Liver (tissue), 9 donors: ENCODE data around the gene BMP10. TPM values are rescaled to one million over a fixed set of nuclear protein-coding genes. Genes with fewer than 3 reads are reported as not detected.

Source experiments
- DNase-seq: peaks from one replicate; pipeline ENCODE4 v3.0.0-alpha.2; 2017; ENCODE audit warnings: low spot score
- H3K27ac ChIP-seq, 2 donors: one replicate each; pipeline ENCODE4 v1.7.0; 2013; ENCODE audit warnings: inconsistent platforms in 2 of 2, low read length in 2 of 2, control low read depth in 1 of 2, low read depth in 1 of 2, mild to moderate bottlenecking in 1 of 2
- H3K27me3 ChIP-seq, 4 donors: one replicate each; pipeline versions ENCODE4 v1.6.1 to v1.7.0; 2013; ENCODE audit warnings: low read length in 3 of 4, inconsistent platforms in 1 of 4, mild to moderate bottlenecking in 1 of 4, moderate library complexity in 1 of 4; ENCODE audit not compliant: control insufficient read depth in 4 of 4, insufficient read depth in 4 of 4
- H3K36me3 ChIP-seq, 4 donors: one replicate each; pipeline versions ENCODE4 v1.6.1 to v1.7.0; 2013; ENCODE audit warnings: low read length in 3 of 4, mild to moderate bottlenecking in 3 of 4, low read depth in 1 of 4, moderate library complexity in 1 of 4; ENCODE audit not compliant: control insufficient read depth in 4 of 4, insufficient read depth in 3 of 4
- H3K4me1 ChIP-seq, 4 donors: one replicate each; pipeline versions ENCODE4 v1.6.1 to v1.7.0; 2013; ENCODE audit warnings: low read length in 3 of 4, mild to moderate bottlenecking in 3 of 4, moderate library complexity in 1 of 4; ENCODE audit not compliant: control insufficient read depth in 4 of 4, insufficient read depth in 4 of 4
- H3K4me3 ChIP-seq, 3 donors: one replicate each; pipeline versions ENCODE4 v1.6.1 to v1.7.0; 2013; ENCODE audit warnings: low read length in 3 of 3, control low read depth in 1 of 3, low read depth in 1 of 3, mild to moderate bottlenecking in 1 of 3
- H3K9ac ChIP-seq, 2 donors: one replicate each; pipeline ENCODE4 v1.7.0; 2013; ENCODE audit warnings: low read length in 2 of 2, mild to moderate bottlenecking in 2 of 2, moderate library complexity in 2 of 2, control low read depth in 1 of 2, low read depth in 1 of 2
- H3K9me3 ChIP-seq, 4 donors: one replicate each; pipeline versions ENCODE4 v1.6.1 to v1.7.0; 2013; ENCODE audit warnings: low read length in 3 of 4; ENCODE audit not compliant: control insufficient read depth in 4 of 4
- ATF3 ChIP-seq: IDR thresholded peaks from 2 replicates; pipeline ENCODE4 v1.6.1; 2016; ENCODE audit warnings: antibody characterized with exemption
- EGR1 ChIP-seq, 2 donors: IDR thresholded peaks; 2 replicates each; pipeline ENCODE4 v1.6.1; 2016 to 2018; ENCODE audit warnings: antibody characterized with exemption in 2 of 2, low read depth in 2 of 2
- FOXA1 ChIP-seq: IDR thresholded peaks from 2 replicates; pipeline ENCODE4 v1.6.1; 2016; ENCODE audit warnings: antibody characterized with exemption
- FOXA2 ChIP-seq: IDR thresholded peaks from 2 replicates; pipeline ENCODE4 v1.6.1; 2016; ENCODE audit warnings: antibody characterized with exemption
- GABPA ChIP-seq, 2 donors: IDR thresholded peaks in 1 of 2; conservative IDR thresholded peaks in 1 of 2; 2 replicates each; pipeline ENCODE4 v1.6.1; 2016; ENCODE audit warnings: antibody characterized with exemption in 2 of 2, mild to moderate bottlenecking in 1 of 2, moderate library complexity in 1 of 2
- HNF4G ChIP-seq: IDR thresholded peaks from 2 replicates; pipeline ENCODE4 v1.6.1; 2016; ENCODE audit warnings: antibody characterized with exemption
- MAX ChIP-seq: IDR thresholded peaks from 2 replicates; pipeline ENCODE4 v1.6.1; 2016; ENCODE audit warnings: antibody characterized with exemption
- NR2F2 ChIP-seq: IDR thresholded peaks from 2 replicates; pipeline ENCODE4 v1.6.1; 2016; ENCODE audit warnings: antibody characterized with exemption
- RAD21 ChIP-seq, 2 donors: IDR thresholded peaks; 2 replicates each; pipeline ENCODE4 v1.6.1; 2016; ENCODE audit warnings: antibody characterized with exemption in 2 of 2, mild to moderate bottlenecking in 2 of 2
- REST ChIP-seq: IDR thresholded peaks from 2 replicates; pipeline ENCODE4 v1.6.1; 2016; ENCODE audit warnings: antibody characterized with exemption, mild to moderate bottlenecking
- RXRA ChIP-seq, 2 donors: IDR thresholded peaks; 2 replicates each; pipeline ENCODE4 v1.6.1; 2017 to 2018; ENCODE audit warnings: antibody characterized with exemption in 2 of 2, mild to moderate bottlenecking in 1 of 2
- SP1 ChIP-seq: IDR thresholded peaks from 2 replicates; pipeline ENCODE4 v1.6.1; 2018; ENCODE audit warnings: antibody characterized with exemption, mild to moderate bottlenecking
- YY1 ChIP-seq: IDR thresholded peaks from 2 replicates; pipeline ENCODE4 v1.6.1; 2016; ENCODE audit warnings: antibody characterized with exemption, mild to moderate bottlenecking
- ZBTB33 ChIP-seq: IDR thresholded peaks from 2 replicates; pipeline ENCODE4 v1.6.1; 2016; ENCODE audit warnings: antibody characterized with exemption
- WGBS: extraction: QIAGEN DNeasy Blood & Tissue Kit; methylation state at CpG from one replicate; pipeline ENCODE4 v1.1.7; 2013; 5-methylcytosine and 5-hydroxymethylcytosine counted together
- polyA plus RNA-seq, 2 donors: library from polyadenylated mRNA; stranded (reverse) in 1 of 2; unstranded in 1 of 2; fragments of 200-250 nt in 1 of 2; fragments of >200 nt in 1 of 2; fragmentation: Nextera tagmentation in 1 of 2; extraction: Ambion mirVana in 1 of 2; gene quantifications; one replicate each; pipeline versions ENCODE4 v1.2.1 to v1.2.3, GENCODE V29; 2013 to 2015
- total RNA-seq, 2 donors: library from RNA; depleted of rRNA; stranded (reverse); fragments of >200 nt; gene quantifications; one replicate each; pipeline ENCODE4 v1.2.3, GENCODE V29; 2014
- donor health status: healthy.
- donor health status: healthy.
- donor health status: healthy.
- donor health status: healthy.
- donor health status: healthy.

BMP10 gene
- total and polyA plus RNA-seq, 4 donors = 0.39 to 10.0 (median 8.7) TPM

GRCh38 chr2:68854476-68854875 lies 16.7 kb downstream of the BMP10 start:
- Histone ChIP-seq H3K27me3 (no peaks in the 10 kb centered on the region), H3K36me3 (no peaks in the 10 kb centered on the region), H3K27ac (no peak overlapping the region), H3K4me3 (no peak overlapping the region), H3K9me3 (no peaks in the 10 kb centered on the region), H3K4me1 (no peaks in the 10 kb centered on the region), H3K9ac (no peak overlapping the region)
- TF ChIP-seq FOXA2 (no peak), NR2F2 (no peak), YY1 (no peak), MAX (no peak), HNF4G (no peak), FOXA1 (no peak)
- no peak for DNase-seq

GRCh38 chr2:68853915-68854314 lies 17.3 kb downstream of the BMP10 start:
- Histone ChIP-seq H3K9ac (no peak overlapping the region), H3K36me3 (no peaks in the 10 kb centered on the region), H3K4me1 (no peaks in the 10 kb centered on the region), H3K4me3 (no peak overlapping the region), H3K27me3 (no peaks in the 10 kb centered on the region), H3K27ac (no peak overlapping the region), H3K9me3 (no peaks in the 10 kb centered on the region)
- DNase-seq = no peak
- no peak for TF ChIP-seq RXRA (IDR thresholded peaks at IDR 0.05)
- TF ChIP-seq HNF4G = no peak
- no peak for TF ChIP-seq MAX
- no peak for TF ChIP-seq REST
- no peak for TF ChIP-seq EGR1 (IDR thresholded peaks at IDR 0.05; ENCODE audit: low read depth in 2 of 2)
- TF ChIP-seq SP1 = no peak
- no peak for TF ChIP-seq ATF3
- TF ChIP-seq FOXA1 = no peak
- no peak for TF ChIP-seq NR2F2
- no peak for TF ChIP-seq RAD21 (IDR thresholded peaks at IDR 0.05)
- no peak for TF ChIP-seq GABPA (IDR thresholded peaks at IDR 0.05 in 1 of 2, conservative IDR thresholded peaks at IDR 0.05 in 1 of 2)
- TF ChIP-seq ZBTB33 = no peak
- WGBS = 82% methylated on average over 4 of the region's 4 CpGs
